GM12873 (cell line): ENCODE data around the gene MAGEC2.

Experiments used
- TF ChIP-seq, protein P1 (sequence below): IDR thresholded peaks from 2 replicates; pipeline ENCODE4 v1.5.1; 2012; ENCODE audit warnings: low read depth, mild to moderate bottlenecking, moderate library complexity, low read length, control low read depth; ENCODE audit not compliant: insufficient read depth; ENCODE audit errors: missing control alignments

MAGEC2 gene, protein sequence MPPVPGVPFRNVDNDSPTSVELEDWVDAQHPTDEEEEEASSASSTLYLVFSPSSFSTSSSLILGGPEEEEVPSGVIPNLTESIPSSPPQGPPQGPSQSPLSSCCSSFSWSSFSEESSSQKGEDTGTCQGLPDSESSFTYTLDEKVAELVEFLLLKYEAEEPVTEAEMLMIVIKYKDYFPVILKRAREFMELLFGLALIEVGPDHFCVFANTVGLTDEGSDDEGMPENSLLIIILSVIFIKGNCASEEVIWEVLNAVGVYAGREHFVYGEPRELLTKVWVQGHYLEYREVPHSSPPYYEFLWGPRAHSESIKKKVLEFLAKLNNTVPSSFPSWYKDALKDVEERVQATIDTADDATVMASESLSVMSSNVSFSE

DNA sequence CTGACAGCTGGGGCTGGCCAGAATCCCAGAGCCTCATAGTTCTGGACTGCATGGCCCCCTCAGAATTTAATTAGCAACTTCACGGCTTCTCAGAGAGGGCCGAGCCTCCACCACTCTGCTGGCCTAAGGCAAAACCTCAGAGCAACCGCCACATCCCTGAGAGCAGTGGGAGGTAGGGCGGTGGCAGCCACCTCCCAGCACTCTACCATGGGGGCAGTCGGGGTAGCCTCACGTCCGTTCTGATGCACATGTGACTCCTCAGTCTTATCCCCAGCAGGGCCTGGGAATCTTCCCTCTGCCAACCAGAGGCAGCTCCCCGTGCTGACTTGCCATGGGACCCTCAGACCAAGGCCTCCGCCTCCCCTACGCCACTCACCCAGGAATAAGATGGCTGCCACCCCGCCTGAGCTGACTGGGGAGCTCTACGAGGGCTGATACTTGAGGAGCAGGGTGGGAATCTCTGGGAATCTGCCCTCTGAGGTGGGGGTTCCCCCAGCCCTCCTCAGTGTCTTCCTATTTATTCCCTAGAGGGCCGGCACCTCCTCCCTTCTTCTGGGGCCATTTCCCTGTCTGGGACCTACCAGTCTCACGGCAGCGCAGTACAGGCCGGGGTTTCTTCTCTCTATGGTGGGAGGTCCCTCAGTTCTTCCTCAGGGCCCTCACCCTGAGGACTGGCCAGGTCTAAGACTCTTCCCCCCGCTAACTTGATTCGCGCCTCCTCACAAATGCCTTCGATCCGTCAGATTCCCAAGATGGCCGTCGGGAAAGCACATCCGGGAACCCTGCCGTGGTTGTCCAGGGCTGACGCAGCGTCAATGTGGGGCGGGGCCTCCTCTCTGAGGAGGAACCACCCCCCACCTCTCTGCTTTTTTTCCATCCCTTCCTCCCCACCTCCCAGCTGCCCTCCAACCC, at the start of gene MAGEC2:
MAGEC2 (minus strand) TSS at position 769 of the 912 bp plus-strand sequence. CDS start 1,303 bp downstream, outside the sequence.
- TF ChIP-seq, protein P1, sequence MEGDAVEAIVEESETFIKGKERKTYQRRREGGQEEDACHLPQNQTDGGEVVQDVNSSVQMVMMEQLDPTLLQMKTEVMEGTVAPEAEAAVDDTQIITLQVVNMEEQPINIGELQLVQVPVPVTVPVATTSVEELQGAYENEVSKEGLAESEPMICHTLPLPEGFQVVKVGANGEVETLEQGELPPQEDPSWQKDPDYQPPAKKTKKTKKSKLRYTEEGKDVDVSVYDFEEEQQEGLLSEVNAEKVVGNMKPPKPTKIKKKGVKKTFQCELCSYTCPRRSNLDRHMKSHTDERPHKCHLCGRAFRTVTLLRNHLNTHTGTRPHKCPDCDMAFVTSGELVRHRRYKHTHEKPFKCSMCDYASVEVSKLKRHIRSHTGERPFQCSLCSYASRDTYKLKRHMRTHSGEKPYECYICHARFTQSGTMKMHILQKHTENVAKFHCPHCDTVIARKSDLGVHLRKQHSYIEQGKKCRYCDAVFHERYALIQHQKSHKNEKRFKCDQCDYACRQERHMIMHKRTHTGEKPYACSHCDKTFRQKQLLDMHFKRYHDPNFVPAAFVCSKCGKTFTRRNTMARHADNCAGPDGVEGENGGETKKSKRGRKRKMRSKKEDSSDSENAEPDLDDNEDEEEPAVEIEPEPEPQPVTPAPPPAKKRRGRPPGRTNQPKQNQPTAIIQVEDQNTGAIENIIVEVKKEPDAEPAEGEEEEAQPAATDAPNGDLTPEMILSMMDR, result no peak

DNA sequence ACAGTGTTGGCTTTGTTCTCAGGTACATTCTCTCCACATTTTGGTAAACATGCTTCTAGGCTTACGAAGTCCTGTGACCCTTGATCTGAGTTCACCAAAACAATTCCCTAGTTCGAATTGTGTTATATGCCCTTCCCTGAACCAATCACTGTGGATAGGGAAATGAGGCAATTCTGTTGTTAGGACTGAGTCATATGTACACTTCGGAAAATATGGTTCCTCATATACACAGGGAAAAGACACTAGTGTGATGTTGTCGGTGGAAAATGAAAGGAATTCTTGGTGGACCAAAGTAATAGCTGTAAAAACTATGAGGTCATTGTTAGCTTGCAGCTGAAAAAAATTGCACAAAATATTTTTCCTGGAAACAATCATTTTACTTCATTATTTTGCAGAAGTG, 46.6 kb upstream of the MAGEC2 start:
- TF ChIP-seq, protein P1, result no peak

DNA sequence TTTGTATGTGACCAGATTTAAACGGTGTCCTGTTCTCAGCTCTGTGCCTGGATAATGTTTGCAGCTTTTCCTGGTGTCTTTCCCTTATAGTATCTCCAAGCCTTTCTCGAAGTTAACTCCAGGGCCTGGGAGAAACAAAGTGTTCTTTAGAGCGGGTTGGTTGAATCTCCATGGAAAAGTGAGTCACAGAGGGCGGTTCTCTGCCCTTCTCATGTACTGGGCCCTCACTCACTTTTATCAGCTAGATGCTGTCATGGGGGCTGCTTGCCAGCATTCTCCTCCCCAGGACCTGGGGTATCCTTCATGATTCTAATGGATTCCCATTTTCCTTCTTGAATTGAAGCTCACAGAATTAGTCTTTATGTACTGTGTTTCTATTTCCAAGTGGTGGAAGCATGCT, 46.1 kb upstream of the MAGEC2 start:
- TF ChIP-seq, protein P1, result no peak

DNA sequence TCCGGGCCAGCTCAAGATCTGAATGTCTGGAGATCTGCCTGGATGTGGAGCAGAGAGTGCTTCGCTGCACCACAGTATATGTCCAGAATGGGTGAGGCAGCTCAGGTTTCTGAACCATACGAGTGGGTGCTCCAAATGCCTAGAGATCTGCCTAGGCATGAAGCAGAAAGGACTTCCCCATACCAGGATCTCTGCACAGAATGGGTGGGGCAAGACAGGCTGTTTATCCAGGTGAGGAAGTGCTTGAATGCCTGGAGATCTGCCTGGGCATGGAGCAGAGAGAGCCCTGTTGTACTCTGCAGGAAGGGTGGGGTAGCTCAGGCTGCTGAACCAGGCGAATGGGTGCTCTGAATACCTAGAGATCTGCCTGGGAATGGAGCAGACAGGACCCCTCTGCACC, 45.4 kb upstream of the MAGEC2 start:
- TF ChIP-seq, protein P1, result no peak

DNA sequence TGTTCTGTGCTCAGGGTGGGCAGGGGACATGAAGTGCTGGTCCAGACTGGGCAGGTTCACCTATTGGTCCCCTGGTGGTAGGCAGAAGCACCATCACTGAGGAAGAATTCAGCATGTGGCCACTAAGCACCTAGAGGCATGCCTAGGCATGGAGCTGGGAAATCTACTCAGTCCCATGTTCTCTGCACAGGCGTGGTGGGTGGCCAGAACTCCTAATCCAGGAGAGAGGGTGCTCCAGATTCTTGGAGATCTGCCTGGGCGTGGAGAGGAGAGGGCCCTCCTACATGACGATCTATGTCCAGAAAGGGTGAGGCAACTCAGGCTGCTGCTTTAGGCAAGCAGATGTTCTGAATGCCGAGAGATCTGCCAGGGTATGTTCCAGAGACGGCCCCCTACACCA, 44.6 kb upstream of the MAGEC2 start:
- TF ChIP-seq, protein P1, result no peak

DNA sequence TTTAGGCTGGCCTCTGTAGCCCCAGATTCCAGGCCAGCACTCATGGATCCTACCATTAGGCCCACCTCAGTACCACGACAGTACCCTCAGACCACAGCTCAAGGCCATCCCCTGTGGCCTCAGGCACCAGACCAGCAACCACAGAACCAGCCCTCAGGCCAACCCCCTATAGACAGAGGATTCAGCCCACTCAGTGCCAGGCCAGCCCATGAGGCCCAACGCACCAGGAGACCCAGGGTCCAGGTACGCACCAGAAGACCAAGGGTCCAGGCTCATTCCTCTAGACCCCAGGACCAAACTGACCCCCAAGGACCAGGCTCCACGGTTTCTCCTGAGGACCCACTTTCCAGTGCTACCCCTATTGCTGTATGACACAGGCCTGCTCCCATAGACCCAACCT, 39.5 kb upstream of the MAGEC2 start:
- TF ChIP-seq, protein P1, result no peak

DNA sequence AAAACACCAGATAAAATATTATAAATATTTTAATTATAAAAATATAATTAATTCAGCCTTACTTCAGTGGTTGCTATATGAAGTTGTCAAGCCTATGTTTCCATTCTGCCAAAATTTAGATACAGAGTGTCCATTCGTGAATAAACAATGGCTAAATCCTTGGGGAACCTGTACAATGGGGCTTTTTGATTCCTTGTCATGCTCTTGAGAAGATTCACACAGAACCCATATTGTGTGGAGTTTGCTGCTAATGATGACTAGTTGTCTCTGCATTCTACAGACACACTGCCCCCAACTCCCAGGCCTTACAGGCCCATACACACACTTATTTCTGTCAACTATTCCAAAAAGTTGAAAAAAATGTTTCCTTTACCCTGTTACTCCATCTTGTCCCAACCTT, 33.4 kb upstream of the MAGEC2 start:
- TF ChIP-seq, protein P1, result no peak
